Measurements from ENCODE around the gene ATP6V0D1.

Gene ATP6V0D1

GRCh38 chr16:67445441-67445912, 35.5 kb downstream of the ATP6V0D1 start:
- no peak for DNase-seq (ENCODE audit: low read depth)

- DNase-seq (ENCODE audit: low read depth), result no peak
These were observed 35.9 kb downstream of the ATP6V0D1 start for GRCh38 chr16:67445126-67445426.

- no peak for DNase-seq (ENCODE audit: low read depth)
These were observed 36.5 kb downstream of the ATP6V0D1 start for GRCh38 chr16:67444259-67445125.

GRCh38 chr16:67443265-67443664, 37.7 kb downstream of the ATP6V0D1 start:
- no peak for DNase-seq (ENCODE audit: low read depth)

- no peak for DNase-seq (ENCODE audit: low read depth)
These were observed 38.2 kb downstream of the ATP6V0D1 start for GRCh38 chr16:67442581-67443255.

GRCh38 chr16:67441907-67442306, 39.0 kb downstream of the ATP6V0D1 start:
- DNase-seq (ENCODE audit: low read depth), result no peak

- no peak for DNase-seq (ENCODE audit: low read depth)
These were observed 39.6 kb downstream of the ATP6V0D1 start for GRCh38 chr16:67441271-67441753.

DNA sequence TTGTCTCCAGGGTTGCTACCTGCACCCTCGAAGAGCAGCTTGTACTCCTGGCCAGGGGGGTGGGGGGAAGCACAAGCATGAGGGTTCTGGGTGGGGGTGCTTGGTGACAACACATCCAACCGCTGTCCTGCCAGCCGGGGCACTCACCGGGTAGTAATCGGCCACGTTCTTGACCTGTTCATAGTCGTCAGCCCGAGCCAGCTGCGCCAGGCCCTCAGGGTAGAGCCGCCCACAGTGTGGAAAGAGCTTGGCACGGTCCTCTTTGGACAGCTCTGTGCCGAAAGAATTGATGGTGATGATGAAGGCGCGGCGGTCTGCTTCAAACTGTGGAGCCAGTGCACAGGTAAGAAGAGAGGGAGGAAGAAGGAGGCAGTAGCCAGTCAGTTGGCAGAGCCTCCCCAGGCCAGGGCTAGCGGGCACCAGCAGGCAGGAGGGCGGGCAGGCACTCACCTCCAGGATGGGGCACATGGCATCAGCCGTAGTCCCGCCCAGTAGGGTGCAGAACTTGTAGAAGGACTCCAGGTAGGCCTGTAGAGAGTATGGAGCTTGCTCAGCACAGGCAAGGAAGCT, 42.0 kb downstream of the ATP6V0D1 start:
- no peak for DNase-seq (ENCODE audit: low read depth)

DNA sequence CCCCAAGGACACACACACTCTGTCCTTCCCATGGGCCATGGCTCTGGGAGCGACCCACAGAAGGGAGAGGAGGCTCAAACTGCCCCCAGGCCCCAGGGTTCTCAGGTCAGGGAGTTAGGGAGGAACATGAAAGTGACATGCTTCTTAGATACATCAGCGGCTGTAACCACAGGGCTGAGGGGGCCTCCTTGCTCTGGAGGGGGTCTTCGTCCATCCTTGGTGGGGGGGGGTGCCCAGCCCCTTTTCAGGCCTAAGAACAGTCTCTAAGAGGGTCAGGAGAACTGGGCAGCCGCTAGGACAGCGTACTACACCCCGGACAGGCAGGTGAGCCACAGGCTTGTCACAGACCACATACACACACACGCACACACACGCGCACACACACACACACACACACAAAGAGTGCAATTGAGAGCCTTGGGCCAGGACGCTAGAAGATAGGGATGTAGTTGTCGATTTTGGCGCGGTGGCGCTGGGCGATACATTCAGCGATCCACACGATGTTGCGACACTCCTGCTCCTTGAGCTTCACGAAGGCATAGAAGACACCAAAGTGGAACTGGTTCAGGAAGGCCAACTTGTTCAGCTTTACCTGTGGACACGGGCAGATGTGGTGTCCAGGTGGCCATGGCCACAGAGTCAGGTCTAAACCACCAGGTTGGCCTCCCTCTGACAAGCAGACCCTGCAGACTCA, 42.7 kb downstream of the ATP6V0D1 start:
- DNase-seq (ENCODE audit: low read depth), result no peak

- DNase-seq (ENCODE audit: low read depth), result no peak
These were observed 43.4 kb downstream of the ATP6V0D1 start for GRCh38 chr16:67437513-67437912.

DNA sequence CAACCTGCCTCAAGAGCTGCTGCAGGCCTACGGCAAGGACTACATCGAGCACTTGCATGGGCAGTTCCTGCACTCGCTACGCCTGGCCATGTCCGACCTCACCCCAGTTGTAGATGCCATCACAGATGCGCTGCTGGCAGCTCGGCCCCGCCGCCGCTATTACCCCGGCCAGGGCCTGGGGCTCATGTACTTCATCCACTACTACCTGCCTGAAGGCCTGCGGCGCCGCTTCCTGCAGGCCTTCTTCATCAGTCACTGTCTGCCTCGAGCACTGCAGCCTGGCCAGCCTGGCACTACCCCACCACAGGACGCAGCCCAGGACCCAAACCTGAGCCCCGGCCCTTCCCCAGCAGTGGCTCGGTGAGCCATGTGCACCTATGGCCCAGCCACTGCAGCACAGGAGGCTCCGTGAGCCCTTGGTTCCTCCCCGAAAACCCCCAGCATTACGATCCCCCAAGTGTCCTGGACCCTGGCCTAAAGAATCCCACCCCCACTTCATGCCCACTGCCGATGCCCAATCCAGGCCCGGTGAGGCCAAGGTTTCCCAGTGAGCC, 44.2 kb downstream of the ATP6V0D1 start:
- no peak for DNase-seq (ENCODE audit: low read depth)

GRCh38 chr16:67435758-67436164, 45.2 kb downstream of the ATP6V0D1 start:
- no peak for DNase-seq (ENCODE audit: low read depth)

- no peak for DNase-seq (ENCODE audit: low read depth)
These were observed 47.7 kb downstream of the ATP6V0D1 start for GRCh38 chr16:67433131-67433719.

DNA sequence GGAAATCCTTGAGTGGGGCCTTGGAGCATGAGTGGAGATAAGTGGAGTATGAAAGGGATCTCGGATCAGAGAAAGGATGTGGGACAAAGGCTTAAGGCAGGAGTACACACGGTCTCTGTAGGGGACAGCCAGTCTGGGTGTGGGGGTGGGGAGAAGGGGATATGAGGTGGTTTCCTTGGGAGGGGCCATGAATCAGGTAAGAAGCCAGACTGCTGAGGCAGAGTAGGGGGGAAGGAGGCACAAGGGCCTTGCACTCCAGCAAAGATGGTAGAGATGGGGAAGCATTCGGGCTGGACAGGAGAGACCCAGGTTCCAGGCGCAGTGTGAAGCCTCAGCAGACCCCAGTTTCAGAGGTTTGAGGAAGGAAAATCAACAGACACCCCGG, 48.5 kb downstream of the ATP6V0D1 start:
- DNase-seq (ENCODE audit: low read depth), result no peak

- DNase-seq (ENCODE audit: low read depth), result no peak
These were observed 49.0 kb downstream of the ATP6V0D1 start for GRCh38 chr16:67431775-67432505.

- DNase-seq (ENCODE audit: low read depth), result no peak
These were observed 49.8 kb downstream of the ATP6V0D1 start, which contains the start of gene HSD11B2 for GRCh38 chr16:67430977-67431774. Gene HSD11B2 (plus strand): TSS chr16:67431121. CDS start chr16:67431249, 128 bp downstream.

DNA sequence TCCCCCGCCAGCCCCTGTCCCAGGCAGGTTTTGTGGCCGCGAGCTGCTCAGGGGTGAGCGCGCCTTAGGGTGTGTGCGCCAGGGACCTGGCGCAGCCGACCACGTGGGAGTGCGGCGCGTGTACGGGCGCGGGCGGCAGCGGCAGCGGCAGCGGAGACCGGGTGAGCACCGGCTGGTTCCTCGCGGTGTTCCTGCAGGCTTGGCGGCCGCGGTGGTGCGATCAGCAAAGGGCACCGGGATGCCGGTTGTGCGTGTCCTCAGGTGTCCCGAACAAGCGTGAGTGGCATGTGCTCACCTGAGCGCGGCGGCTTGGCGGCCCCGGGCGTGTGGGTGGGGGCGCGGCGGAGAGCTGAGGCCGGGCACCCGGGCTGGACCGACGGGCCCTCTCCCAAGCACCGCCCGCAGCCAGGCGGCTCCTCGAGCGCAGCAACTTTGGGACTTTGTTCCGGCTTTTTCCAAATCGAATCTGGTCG, 50.4 kb downstream of the ATP6V0D1 start:
- no peak for DNase-seq (ENCODE audit: low read depth)

DNA sequence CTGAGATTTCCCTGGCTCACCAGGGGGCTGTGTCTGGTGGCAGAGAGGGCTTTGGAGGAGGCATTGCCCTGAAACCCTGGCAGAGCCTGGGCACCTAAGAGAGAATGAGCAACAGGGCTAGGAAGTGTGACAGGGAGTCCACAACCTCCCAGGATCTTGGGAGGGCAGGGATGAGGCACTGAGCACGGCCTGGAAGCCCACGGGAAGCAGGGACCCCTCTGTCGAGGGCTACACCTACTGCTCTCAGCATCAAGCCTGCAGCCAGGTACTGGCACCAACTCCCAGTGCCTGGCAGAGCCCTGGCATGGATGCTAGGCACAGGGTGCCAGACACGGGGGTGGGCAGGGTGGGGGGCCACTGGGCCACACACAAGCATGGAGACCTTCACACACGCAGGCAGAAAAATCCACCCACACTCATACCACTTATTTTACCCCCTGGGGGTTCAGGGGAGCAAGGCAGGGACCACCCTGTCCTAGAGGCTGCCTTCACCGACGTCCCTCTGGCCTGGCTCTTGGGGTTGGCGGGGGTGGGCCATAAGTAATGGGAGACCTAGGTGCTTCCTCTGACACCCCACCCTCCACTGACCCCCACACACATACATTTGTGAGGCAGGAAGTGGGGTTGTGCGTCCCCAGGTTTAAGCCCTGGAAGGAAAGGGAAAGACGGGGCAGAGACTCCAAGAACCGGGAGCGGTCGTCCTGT, 51.0 kb downstream of the ATP6V0D1 start:
- no peak for DNase-seq (ENCODE audit: low read depth)
